ENCODE data around the gene DFFB. TPM values are rescaled to one million over a fixed set of nuclear protein-coding genes. Genes with fewer than 3 reads are reported as not detected.

Gene DFFB
- total and polyA plus RNA-seq, 2 of the 13 experiments (the other 11 are each of a cell fraction or from before 2014, with no cell fraction given) = 4.6 to 9.3 TPM

DNA sequence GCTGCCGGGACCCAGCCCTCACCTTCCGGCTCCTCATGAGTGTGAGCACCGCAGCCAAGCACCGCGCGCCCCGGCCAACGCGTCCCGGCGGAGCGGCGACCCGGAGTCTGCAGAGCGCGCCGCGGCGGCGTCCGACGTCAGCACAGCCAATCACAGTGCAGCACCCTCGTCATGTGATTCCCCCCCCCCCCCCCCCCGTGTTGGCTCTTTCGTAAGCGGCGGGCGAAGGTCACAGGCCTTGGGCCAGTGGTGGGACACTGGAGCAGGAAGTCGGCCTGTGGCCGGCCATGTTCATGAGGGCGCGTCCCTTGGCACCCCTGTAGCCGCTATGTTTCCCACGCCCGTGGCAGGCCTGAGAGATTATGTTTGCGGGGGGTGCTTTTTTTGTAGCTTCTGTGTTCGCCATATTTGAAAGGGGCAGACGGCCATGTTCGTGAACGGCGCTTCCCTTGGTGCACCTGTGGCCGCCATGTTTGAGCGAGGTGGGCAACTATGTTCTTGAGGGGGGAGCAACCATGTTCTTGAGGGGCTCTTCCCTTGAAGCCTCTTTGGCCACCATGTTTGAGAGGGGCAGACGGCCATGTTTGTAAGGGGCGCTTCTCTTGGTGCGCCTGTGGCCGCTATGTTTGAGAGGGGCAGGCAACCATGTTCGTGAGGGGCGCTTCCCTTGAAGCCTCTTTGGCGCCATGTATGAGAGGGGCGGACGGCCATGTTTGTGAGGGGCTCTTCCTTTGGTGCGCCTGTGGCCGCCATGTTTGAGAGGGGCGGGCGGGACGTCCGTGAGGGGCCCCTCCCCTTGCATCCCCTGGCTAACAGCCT is 43.1 kb downstream of the DFFB start, which contains the start of gene C1orf174 (continued):
- no peak for TF ChIP-seq EEA1 (CRISPR knock-in tag; IDR thresholded peaks at IDR 0.05; ENCODE audit: borderline replicate concordance)
- TF ChIP-seq, protein P1, sequence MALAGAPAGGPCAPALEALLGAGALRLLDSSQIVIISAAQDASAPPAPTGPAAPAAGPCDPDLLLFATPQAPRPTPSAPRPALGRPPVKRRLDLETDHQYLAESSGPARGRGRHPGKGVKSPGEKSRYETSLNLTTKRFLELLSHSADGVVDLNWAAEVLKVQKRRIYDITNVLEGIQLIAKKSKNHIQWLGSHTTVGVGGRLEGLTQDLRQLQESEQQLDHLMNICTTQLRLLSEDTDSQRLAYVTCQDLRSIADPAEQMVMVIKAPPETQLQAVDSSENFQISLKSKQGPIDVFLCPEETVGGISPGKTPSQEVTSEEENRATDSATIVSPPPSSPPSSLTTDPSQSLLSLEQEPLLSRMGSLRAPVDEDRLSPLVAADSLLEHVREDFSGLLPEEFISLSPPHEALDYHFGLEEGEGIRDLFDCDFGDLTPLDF (CRISPR knock-in tag; IDR thresholded peaks at IDR 0.05) = peak; percentile 87
- TF ChIP-seq, protein P2, sequence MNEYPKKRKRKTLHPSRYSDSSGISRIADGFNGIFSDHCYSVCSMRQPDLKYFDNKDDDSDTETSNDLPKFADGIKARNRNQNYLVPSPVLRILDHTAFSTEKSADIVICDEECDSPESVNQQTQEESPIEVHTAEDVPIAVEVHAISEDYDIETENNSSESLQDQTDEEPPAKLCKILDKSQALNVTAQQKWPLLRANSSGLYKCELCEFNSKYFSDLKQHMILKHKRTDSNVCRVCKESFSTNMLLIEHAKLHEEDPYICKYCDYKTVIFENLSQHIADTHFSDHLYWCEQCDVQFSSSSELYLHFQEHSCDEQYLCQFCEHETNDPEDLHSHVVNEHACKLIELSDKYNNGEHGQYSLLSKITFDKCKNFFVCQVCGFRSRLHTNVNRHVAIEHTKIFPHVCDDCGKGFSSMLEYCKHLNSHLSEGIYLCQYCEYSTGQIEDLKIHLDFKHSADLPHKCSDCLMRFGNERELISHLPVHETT (CRISPR knock-in tag; conservative IDR thresholded peaks at IDR 0.05) = peak; percentile 70
- TF ChIP-seq MBD4 (IDR thresholded peaks at IDR 0.05; ENCODE audit: borderline replicate concordance, low read length) = no peak
- TF ChIP-seq SETDB1 (CRISPR knock-in tag; IDR thresholded peaks at IDR 0.05; ENCODE audit: borderline replicate concordance) = no peak
- TF ChIP-seq ZNF563 (CRISPR knock-in tag; IDR thresholded peaks at IDR 0.05) = peak; percentile 72; the same call in 1 of the 2 replicates
- no peak for TF ChIP-seq ZNF136 (CRISPR knock-in tag; IDR thresholded peaks at IDR 0.05; ENCODE audit: low read depth)
- TF ChIP-seq NFE2L2 (IDR thresholded peaks at IDR 0.05; ENCODE audit: low read length) = no peak
- TF ChIP-seq KLF13 (CRISPR knock-in tag; IDR thresholded peaks at IDR 0.05) = no peak
- TF ChIP-seq, protein P3, sequence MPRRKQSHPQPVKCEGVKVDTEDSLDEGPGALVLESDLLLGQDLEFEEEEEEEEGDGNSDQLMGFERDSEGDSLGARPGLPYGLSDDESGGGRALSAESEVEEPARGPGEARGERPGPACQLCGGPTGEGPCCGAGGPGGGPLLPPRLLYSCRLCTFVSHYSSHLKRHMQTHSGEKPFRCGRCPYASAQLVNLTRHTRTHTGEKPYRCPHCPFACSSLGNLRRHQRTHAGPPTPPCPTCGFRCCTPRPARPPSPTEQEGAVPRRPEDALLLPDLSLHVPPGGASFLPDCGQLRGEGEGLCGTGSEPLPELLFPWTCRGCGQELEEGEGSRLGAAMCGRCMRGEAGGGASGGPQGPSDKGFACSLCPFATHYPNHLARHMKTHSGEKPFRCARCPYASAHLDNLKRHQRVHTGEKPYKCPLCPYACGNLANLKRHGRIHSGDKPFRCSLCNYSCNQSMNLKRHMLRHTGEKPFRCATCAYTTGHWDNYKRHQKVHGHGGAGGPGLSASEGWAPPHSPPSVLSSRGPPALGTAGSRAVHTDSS (CRISPR knock-in tag; conservative IDR thresholded peaks at IDR 0.05) = no peak
- TF ChIP-seq, protein P4, sequence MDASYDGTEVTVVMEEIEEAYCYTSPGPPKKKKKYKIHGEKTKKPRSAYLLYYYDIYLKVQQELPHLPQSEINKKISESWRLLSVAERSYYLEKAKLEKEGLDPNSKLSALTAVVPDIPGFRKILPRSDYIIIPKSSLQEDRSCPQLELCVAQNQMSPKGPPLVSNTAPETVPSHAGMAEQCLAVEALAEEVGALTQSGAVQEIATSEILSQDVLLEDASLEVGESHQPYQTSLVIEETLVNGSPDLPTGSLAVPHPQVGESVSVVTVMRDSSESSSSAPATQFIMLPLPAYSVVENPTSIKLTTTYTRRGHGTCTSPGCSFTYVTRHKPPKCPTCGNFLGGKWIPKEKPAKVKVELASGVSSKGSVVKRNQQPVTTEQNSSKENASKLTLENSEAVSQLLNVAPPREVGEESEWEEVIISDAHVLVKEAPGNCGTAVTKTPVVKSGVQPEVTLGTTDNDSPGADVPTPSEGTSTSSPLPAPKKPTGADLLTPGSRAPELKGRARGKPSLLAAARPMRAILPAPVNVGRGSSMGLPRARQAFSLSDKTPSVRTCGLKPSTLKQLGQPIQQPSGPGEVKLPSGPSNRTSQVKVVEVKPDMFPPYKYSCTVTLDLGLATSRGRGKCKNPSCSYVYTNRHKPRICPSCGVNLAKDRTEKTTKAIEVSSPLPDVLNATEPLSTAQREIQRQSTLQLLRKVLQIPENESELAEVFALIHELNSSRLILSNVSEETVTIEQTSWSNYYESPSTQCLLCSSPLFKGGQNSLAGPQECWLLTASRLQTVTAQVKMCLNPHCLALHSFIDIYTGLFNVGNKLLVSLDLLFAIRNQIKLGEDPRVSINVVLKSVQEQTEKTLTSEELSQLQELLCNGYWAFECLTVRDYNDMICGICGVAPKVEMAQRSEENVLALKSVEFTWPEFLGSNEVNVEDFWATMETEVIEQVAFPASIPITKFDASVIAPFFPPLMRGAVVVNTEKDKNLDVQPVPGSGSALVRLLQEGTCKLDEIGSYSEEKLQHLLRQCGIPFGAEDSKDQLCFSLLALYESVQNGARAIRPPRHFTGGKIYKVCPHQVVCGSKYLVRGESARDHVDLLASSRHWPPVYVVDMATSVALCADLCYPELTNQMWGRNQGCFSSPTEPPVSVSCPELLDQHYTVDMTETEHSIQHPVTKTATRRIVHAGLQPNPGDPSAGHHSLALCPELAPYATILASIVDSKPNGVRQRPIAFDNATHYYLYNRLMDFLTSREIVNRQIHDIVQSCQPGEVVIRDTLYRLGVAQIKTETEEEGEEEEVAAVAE (CRISPR knock-in tag; IDR thresholded peaks at IDR 0.05; ENCODE audit: borderline replicate concordance) = no peak
- TF ChIP-seq NFIC (IDR thresholded peaks at IDR 0.05; ENCODE audit: low read length) = no peak
- TF ChIP-seq ZNF772 (CRISPR knock-in tag; IDR thresholded peaks at IDR 0.05) = peak; percentile 14; the same call in 1 of the 2 replicates
- TF ChIP-seq, protein P5, sequence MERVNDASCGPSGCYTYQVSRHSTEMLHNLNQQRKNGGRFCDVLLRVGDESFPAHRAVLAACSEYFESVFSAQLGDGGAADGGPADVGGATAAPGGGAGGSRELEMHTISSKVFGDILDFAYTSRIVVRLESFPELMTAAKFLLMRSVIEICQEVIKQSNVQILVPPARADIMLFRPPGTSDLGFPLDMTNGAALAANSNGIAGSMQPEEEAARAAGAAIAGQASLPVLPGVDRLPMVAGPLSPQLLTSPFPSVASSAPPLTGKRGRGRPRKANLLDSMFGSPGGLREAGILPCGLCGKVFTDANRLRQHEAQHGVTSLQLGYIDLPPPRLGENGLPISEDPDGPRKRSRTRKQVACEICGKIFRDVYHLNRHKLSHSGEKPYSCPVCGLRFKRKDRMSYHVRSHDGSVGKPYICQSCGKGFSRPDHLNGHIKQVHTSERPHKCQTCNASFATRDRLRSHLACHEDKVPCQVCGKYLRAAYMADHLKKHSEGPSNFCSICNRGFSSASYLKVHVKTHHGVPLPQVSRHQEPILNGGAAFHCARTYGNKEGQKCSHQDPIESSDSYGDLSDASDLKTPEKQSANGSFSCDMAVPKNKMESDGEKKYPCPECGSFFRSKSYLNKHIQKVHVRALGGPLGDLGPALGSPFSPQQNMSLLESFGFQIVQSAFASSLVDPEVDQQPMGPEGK (CRISPR knock-in tag; IDR thresholded peaks at IDR 0.05) = peak; percentile 97
- TF ChIP-seq XRCC5 (optimal IDR thresholded peaks at IDR 0.05; ENCODE audit: low read length) = peak; percentile 74
- peak; percentile 88 for TF ChIP-seq THAP11 (CRISPR knock-in tag; IDR thresholded peaks at IDR 0.05)
- no peak for TF ChIP-seq ZNF205 (CRISPR knock-in tag; IDR thresholded peaks at IDR 0.05)
- TF ChIP-seq YEATS2 (CRISPR knock-in tag; IDR thresholded peaks at IDR 0.05; ENCODE audit: borderline replicate concordance) = peak; percentile 19; the same call in 1 of the 2 replicates
- no peak for TF ChIP-seq SIN3B (IDR thresholded peaks at IDR 0.05; ENCODE audit: low read length)

All from HepG2 (cell line).